ENCODE measurements around the gene PDCD5.

Gene PDCD5

DNA sequence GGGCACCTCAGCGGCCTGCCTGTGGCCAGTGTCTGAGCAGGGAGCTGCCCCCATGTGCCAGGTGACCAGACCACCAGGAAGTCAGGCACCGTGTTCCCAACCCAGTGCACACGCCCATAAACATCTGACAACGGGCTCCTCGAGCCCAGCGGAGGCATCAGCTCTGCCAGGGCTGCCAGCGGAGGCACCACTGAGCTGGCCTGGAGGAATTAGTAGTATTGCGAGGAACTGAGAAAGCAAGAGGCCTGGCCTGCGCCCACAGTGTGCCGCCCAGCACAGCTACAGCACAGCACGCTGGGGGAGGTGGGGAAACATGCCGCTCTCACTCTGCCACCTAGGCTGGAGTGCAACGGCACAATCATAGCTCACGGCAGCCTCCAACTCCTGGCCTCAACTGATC, 49.3 kb downstream of the PDCD5 start:
- H3K4me3 ChIP-seq (ENCODE audit: low read depth, low read length) = no peak overlapping the region

DNA sequence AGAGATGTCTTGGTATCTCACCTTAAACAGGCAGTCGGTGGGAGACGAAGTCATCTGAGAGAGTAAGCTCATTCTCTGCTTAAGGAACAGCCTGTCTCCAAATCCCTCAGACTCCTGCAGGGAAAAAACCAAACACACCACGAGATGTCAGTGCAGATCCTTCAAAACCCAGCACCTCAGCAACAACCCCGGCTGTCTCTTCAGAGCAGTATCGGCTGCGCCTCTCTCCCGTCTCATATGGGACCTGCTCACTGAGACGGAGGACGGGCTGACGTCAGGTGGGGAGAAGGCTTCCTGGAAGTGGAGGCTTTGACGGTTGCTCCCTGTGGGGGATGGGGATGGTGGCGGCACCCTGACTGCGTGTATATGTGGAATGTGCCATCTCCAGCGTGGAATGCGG, 50.4 kb downstream of the PDCD5 start:
- H3K4me3 ChIP-seq (ENCODE audit: low read depth, low read length) = no peak overlapping the region
